ENCODE data around the gene PCDHGC4.

PCDHGC4 gene

GRCh38 chr5:141483902-141484301 lies 928 bp upstream of the PCDHGC4 start:
- H3K4me3 ChIP-seq (ENCODE audit: low read length), result no peak overlapping the region
- no peak for DNase-seq (ENCODE audit: low read depth)
- TF ChIP-seq, protein P1, sequence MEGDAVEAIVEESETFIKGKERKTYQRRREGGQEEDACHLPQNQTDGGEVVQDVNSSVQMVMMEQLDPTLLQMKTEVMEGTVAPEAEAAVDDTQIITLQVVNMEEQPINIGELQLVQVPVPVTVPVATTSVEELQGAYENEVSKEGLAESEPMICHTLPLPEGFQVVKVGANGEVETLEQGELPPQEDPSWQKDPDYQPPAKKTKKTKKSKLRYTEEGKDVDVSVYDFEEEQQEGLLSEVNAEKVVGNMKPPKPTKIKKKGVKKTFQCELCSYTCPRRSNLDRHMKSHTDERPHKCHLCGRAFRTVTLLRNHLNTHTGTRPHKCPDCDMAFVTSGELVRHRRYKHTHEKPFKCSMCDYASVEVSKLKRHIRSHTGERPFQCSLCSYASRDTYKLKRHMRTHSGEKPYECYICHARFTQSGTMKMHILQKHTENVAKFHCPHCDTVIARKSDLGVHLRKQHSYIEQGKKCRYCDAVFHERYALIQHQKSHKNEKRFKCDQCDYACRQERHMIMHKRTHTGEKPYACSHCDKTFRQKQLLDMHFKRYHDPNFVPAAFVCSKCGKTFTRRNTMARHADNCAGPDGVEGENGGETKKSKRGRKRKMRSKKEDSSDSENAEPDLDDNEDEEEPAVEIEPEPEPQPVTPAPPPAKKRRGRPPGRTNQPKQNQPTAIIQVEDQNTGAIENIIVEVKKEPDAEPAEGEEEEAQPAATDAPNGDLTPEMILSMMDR (IDR thresholded peaks at IDR 0.05; ENCODE audit: insufficient read depth, low read depth, low read length, missing control alignments), result no peak

GRCh38 chr5:141484310-141484640 lies 555 bp upstream of the PCDHGC4 start:
- H3K4me3 ChIP-seq (ENCODE audit: low read length), result peak overlapping the region; percentile 42
- TF ChIP-seq, protein P1 (IDR thresholded peaks at IDR 0.05; ENCODE audit: insufficient read depth, low read depth, low read length, missing control alignments), result no peak
- no peak for DNase-seq (ENCODE audit: low read depth)

GRCh38 chr5:141485321-141486055 lies 658 bp downstream of the PCDHGC4 start:
- DNase-seq (ENCODE audit: low read depth), result no peak
- TF ChIP-seq, protein P1 (IDR thresholded peaks at IDR 0.05; ENCODE audit: insufficient read depth, low read depth, low read length, missing control alignments), result no peak
- peak overlapping the region; percentile 42 for H3K4me3 ChIP-seq (ENCODE audit: low read length)

DNA sequence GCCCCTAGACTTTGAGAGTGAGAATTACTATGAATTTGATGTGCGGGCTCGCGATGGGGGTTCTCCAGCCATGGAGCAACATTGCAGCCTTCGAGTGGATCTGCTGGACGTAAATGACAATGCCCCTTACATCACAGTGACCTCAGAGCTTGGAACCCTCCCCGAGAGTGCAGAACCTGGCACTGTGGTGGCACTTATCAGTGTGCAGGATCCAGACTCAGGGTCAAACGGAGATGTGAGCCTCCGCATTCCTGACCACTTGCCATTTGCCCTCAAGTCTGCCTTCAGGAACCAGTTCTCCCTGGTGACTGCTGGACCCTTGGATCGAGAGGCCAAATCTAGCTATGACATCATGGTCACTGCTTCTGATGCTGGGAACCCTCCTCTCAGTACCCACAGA lies 1.3 kb downstream of the PCDHGC4 start:
- DNase-seq (ENCODE audit: low read depth), result no peak
- H3K4me3 ChIP-seq (ENCODE audit: low read length), result no peak overlapping the region
- TF ChIP-seq, protein P1 (IDR thresholded peaks at IDR 0.05; ENCODE audit: insufficient read depth, low read depth, low read length, missing control alignments), result no peak

DNA sequence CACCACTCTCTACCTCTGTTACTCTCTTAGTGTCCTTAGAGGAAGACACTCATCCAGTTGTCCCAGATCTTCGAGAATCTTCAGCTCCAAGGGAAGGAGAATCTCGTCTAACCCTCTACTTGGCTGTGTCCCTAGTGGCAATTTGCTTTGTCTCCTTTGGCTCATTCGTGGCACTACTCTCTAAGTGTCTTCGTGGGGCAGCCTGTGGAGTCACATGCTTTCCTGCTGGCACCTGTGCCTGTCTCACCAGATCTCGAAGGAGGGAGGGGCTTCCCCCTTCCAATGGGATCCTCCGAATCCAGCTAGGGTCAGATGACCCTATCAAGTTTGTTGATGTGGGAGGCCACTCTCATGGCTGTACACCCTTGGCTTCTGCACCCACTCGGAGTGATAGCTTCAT lies 2.3 kb downstream of the PCDHGC4 start:
- DNase-seq (ENCODE audit: low read depth), result no peak
- TF ChIP-seq, protein P1 (IDR thresholded peaks at IDR 0.05; ENCODE audit: insufficient read depth, low read depth, low read length, missing control alignments), result no peak
- H3K4me3 ChIP-seq (ENCODE audit: low read length), result no peak overlapping the region

GRCh38 chr5:141488591-141489561 lies 4.0 kb downstream of the PCDHGC4 start, which contains the start of gene PCDHGC5:
PCDHGC5 (plus strand) TSS chr5:141489081; CDS start chr5:141489241, 160 bp downstream.
- DNase-seq (ENCODE audit: low read depth), result peak; percentile 86
- H3K4me3 ChIP-seq (ENCODE audit: low read length), result no peak within 1 kb of the TSS
- TF ChIP-seq, protein P1 (IDR thresholded peaks at IDR 0.05; ENCODE audit: insufficient read depth, low read depth, low read length, missing control alignments), result no peak
